Effector memory CD4-positive, alpha-beta T cell (primary cell): ENCODE data around the gene BMPR1A.

Experiments used
- DNase-seq, 3 donors: peaks; one replicate each; pipeline ENCODE4 v3.0.0-alpha.2; 2020
- H3K27ac ChIP-seq: 2 replicates; pipeline ENCODE4 v1.7.0; 2013; ENCODE audit warnings: mild to moderate bottlenecking, low read length, moderate library complexity; ENCODE audit not compliant: insufficient read depth, poor library complexity, severe bottlenecking
- H3K27me3 ChIP-seq: replicated peaks from 2 replicates; pipeline ENCODE4 v1.7.0; 2013; ENCODE audit warnings: mild to moderate bottlenecking, low read length; ENCODE audit not compliant: insufficient read depth, control insufficient read depth, poor library complexity, severe bottlenecking
- H3K36me3 ChIP-seq: 2 replicates; pipeline ENCODE4 v1.7.0; 2013; ENCODE audit warnings: mild to moderate bottlenecking, low read length, moderate library complexity; ENCODE audit not compliant: control insufficient read depth, insufficient read depth
- H3K4me1 ChIP-seq: 2 replicates; pipeline ENCODE4 v1.7.0; 2013; ENCODE audit warnings: low read length, mild to moderate bottlenecking; ENCODE audit not compliant: control insufficient read depth, insufficient read depth, poor library complexity, severe bottlenecking
- H3K4me3 ChIP-seq: 2 replicates; pipeline ENCODE4 v1.7.0; 2013; ENCODE audit warnings: low read length, low read depth, mild to moderate bottlenecking; ENCODE audit not compliant: insufficient read depth, poor library complexity, severe bottlenecking
- H3K9me3 ChIP-seq: 2 replicates; pipeline ENCODE4 v1.7.0; 2013; ENCODE audit warnings: mild to moderate bottlenecking, low read length, moderate library complexity; ENCODE audit not compliant: control insufficient read depth

BMPR1A gene

GRCh38 chr10:86759073-86759672 is 2.8 kb downstream of the BMPR1A start:
- Histone ChIP-seq H3K36me3 (no peaks in the 10 kb centered on the region), H3K4me3 (no peak overlapping the region), H3K9me3 (no peaks in the 10 kb centered on the region), H3K27me3 (no peaks in the 10 kb centered on the region), H3K27ac (no peak overlapping the region), H3K4me1 (peaks cover 7% of the 10 kb centered on the region)
- no peak for DNase-seq

- Histone ChIP-seq H3K4me1 (no peaks in the 10 kb centered on the region), H3K27ac (no peak overlapping the region), H3K27me3 (no peaks in the 10 kb centered on the region), H3K36me3 (no peaks in the 10 kb centered on the region), H3K4me3 (no peak overlapping the region), H3K9me3 (no peaks in the 10 kb centered on the region)
- no peak for DNase-seq
Measured at GRCh38 chr10:86763404-86763803, 7.0 kb downstream of the BMPR1A start.

GRCh38 chr10:86765548-86765947 is 9.1 kb downstream of the BMPR1A start:
- no peaks in the 10 kb centered on the region for H3K27me3 ChIP-seq
- no peak overlapping the region for H3K27ac ChIP-seq
- H3K4me1 ChIP-seq: peaks cover 3% of the 10 kb centered on the region
- H3K9me3 ChIP-seq: no peaks in the 10 kb centered on the region
- no peak for DNase-seq
- H3K4me3 ChIP-seq: no peak overlapping the region
- H3K36me3 ChIP-seq: no peaks in the 10 kb centered on the region

- H3K4me1 ChIP-seq: peaks cover 3% of the 10 kb centered on the region
- H3K36me3 ChIP-seq: no peaks in the 10 kb centered on the region
- no peaks in the 10 kb centered on the region for H3K9me3 ChIP-seq
- no peak overlapping the region for H3K27ac ChIP-seq
- H3K27me3 ChIP-seq: no peaks in the 10 kb centered on the region
- H3K4me3 ChIP-seq: no peak overlapping the region
- no peak for DNase-seq
Measured at GRCh38 chr10:86768412-86769062, 12.1 kb downstream of the BMPR1A start.

- DNase-seq: no peak
Measured at GRCh38 chr10:86769991-86770390, 13.6 kb downstream of the BMPR1A start.

GRCh38 chr10:86770412-86770960 is 14.1 kb downstream of the BMPR1A start:
- peaks cover 3% of the 10 kb centered on the region for H3K4me1 ChIP-seq
- no peaks in the 10 kb centered on the region for H3K9me3 ChIP-seq
- H3K4me3 ChIP-seq: no peak overlapping the region
- no peak overlapping the region for H3K27ac ChIP-seq
- H3K36me3 ChIP-seq: no peaks in the 10 kb centered on the region
- H3K27me3 ChIP-seq: no peaks in the 10 kb centered on the region
- DNase-seq: no peak

More at GRCh38 chr10:86769991-86770390, 13.6 kb downstream of the BMPR1A start:
- H3K27ac ChIP-seq: no peak overlapping the region
- H3K4me1 ChIP-seq: peaks cover 3% of the 10 kb centered on the region
- no peaks in the 10 kb centered on the region for H3K9me3 ChIP-seq
- H3K27me3 ChIP-seq: no peaks in the 10 kb centered on the region
- H3K36me3 ChIP-seq: no peaks in the 10 kb centered on the region
- no peak overlapping the region for H3K4me3 ChIP-seq

GRCh38 chr10:86773498-86773897 is 17.1 kb downstream of the BMPR1A start:
- Histone ChIP-seq H3K4me3 (no peak overlapping the region), H3K9me3 (no peaks in the 10 kb centered on the region), H3K27me3 (no peaks in the 10 kb centered on the region), H3K36me3 (no peaks in the 10 kb centered on the region), H3K4me1 (peaks cover 3% of the 10 kb centered on the region), H3K27ac (no peak overlapping the region)
- no peak for DNase-seq

GRCh38 chr10:86775056-86775869 is 18.8 kb downstream of the BMPR1A start:
- Histone ChIP-seq H3K9me3 (no peaks in the 10 kb centered on the region), H3K4me1 (peaks cover 3% of the 10 kb centered on the region), H3K4me3 (no peak overlapping the region), H3K27ac (no peak overlapping the region), H3K27me3 (no peaks in the 10 kb centered on the region), H3K36me3 (no peaks in the 10 kb centered on the region)
- no peak for DNase-seq

- H3K4me1 ChIP-seq: no peaks in the 10 kb centered on the region
- H3K4me3 ChIP-seq: no peak overlapping the region
- no peaks in the 10 kb centered on the region for H3K27me3 ChIP-seq
- H3K9me3 ChIP-seq: no peaks in the 10 kb centered on the region
- H3K27ac ChIP-seq: no peak overlapping the region
- no peak for DNase-seq
- H3K36me3 ChIP-seq: no peaks in the 10 kb centered on the region
Measured at GRCh38 chr10:86775870-86776180, 19.4 kb downstream of the BMPR1A start.
